Transverse colon (tissue), 4 donors: ENCODE measurements around the gene TTPAL.

ENCODE experiments used
- POLR2A ChIP-seq: fragments of 450-650 bp; IDR thresholded peaks from one replicate; pipeline ENCODE4 v1.6.1; 2016; ENCODE audit warnings: antibody characterized with exemption, mild to moderate bottlenecking, moderate library complexity
- POLR2AphosphoS5 ChIP-seq, 3 donors: sonication (generic); formaldehyde crosslinking; IDR thresholded peaks; one replicate each; pipeline ENCODE4 v1.6.1; 2016; ENCODE audit warnings: antibody characterized with exemption in 3 of 3
- TF ChIP-seq, protein P1 (sequence below), 5 experiments: fragments of 200-600 bp in 3 of 5; fragments of 450-650 bp in 2 of 5; sonication (generic) in 3 of 5; IDR thresholded peaks; 1 replicate in 2 of 5; 2 replicates in 3 of 5; pipeline ENCODE4 v1.5.1; 2016 to 2017; ENCODE audit warnings: antibody characterized with exemption in 5 of 5, inconsistent platforms in 3 of 5, mild to moderate bottlenecking in 2 of 5, moderate library complexity in 1 of 5

DNA sequence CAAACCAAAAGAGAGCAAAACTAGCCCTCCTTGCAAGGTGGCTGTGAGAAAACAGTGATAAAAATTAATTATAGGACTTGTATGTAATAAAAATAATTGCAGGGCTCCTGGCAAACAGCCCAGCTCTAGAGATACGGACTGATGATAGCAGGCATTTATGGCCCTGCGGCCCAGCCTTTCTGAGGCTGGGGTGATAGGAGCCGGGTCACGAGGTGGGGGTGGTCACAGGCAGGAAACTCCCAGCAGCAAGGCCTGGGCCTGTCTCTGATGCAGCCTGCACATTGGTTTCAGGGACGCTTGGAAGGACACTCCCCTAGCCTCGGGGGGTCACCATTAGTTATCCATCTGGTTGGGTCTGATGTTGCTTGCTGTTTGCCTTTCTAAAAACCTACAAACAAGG, 18.7 kb upstream of the TTPAL start:
- TF ChIP-seq, protein P1, sequence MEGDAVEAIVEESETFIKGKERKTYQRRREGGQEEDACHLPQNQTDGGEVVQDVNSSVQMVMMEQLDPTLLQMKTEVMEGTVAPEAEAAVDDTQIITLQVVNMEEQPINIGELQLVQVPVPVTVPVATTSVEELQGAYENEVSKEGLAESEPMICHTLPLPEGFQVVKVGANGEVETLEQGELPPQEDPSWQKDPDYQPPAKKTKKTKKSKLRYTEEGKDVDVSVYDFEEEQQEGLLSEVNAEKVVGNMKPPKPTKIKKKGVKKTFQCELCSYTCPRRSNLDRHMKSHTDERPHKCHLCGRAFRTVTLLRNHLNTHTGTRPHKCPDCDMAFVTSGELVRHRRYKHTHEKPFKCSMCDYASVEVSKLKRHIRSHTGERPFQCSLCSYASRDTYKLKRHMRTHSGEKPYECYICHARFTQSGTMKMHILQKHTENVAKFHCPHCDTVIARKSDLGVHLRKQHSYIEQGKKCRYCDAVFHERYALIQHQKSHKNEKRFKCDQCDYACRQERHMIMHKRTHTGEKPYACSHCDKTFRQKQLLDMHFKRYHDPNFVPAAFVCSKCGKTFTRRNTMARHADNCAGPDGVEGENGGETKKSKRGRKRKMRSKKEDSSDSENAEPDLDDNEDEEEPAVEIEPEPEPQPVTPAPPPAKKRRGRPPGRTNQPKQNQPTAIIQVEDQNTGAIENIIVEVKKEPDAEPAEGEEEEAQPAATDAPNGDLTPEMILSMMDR (IDR thresholded peaks at IDR 0.05): no peak
- TF ChIP-seq POLR2AphosphoS5 (IDR thresholded peaks at IDR 0.05): no peak
- TF ChIP-seq POLR2A: no peak
